Fibroblast of lung (primary cell): ENCODE measurements around the gene GNLY.

Source experiments
- CTCF ChIP-seq, 2 donors: IDR thresholded peaks in 1 of 2; conservative IDR thresholded peaks in 1 of 2; 1 replicate in 1 of 2; 2 replicates in 1 of 2; pipeline ENCODE4 v1.5.1; 2011 to 2012; ENCODE audit warnings: low read length in 2 of 2, control low read depth in 1 of 2, inconsistent platforms in 1 of 2, low read depth in 1 of 2, mild to moderate bottlenecking in 1 of 2
- EZH2 ChIP-seq: IDR thresholded peaks from 2 replicates; pipeline ENCODE4 v1.5.1; 2012; ENCODE audit warnings: low read length, control low read depth, mild to moderate bottlenecking; ENCODE audit errors: missing control alignments

GRCh38 chr2:85695691-85696668, 1.8 kb downstream of the GNLY start:
- TF ChIP-seq CTCF (conservative IDR thresholded peaks at IDR 0.05 in 1 of 2, IDR thresholded peaks at IDR 0.05 in 1 of 2; ENCODE audit: low read depth in 1 of 2, low read length in 2 of 2), result no peak
- TF ChIP-seq EZH2, result no peak
